ENCODE measurements around the gene CLTC. TPM values are rescaled to one million over a fixed set of nuclear protein-coding genes. Genes with fewer than 3 reads are reported as not detected.

The CLTC gene
- total and polyA plus RNA-seq, 2 of the 8 experiments (the other 6 are each of a cell fraction or from before 2014, with no cell fraction given) = 175 to 283 TPM

GRCh38 chr17:59634632-59635541 lies 15.2 kb downstream of the CLTC start (continued):
- TF ChIP-seq, protein P1, sequence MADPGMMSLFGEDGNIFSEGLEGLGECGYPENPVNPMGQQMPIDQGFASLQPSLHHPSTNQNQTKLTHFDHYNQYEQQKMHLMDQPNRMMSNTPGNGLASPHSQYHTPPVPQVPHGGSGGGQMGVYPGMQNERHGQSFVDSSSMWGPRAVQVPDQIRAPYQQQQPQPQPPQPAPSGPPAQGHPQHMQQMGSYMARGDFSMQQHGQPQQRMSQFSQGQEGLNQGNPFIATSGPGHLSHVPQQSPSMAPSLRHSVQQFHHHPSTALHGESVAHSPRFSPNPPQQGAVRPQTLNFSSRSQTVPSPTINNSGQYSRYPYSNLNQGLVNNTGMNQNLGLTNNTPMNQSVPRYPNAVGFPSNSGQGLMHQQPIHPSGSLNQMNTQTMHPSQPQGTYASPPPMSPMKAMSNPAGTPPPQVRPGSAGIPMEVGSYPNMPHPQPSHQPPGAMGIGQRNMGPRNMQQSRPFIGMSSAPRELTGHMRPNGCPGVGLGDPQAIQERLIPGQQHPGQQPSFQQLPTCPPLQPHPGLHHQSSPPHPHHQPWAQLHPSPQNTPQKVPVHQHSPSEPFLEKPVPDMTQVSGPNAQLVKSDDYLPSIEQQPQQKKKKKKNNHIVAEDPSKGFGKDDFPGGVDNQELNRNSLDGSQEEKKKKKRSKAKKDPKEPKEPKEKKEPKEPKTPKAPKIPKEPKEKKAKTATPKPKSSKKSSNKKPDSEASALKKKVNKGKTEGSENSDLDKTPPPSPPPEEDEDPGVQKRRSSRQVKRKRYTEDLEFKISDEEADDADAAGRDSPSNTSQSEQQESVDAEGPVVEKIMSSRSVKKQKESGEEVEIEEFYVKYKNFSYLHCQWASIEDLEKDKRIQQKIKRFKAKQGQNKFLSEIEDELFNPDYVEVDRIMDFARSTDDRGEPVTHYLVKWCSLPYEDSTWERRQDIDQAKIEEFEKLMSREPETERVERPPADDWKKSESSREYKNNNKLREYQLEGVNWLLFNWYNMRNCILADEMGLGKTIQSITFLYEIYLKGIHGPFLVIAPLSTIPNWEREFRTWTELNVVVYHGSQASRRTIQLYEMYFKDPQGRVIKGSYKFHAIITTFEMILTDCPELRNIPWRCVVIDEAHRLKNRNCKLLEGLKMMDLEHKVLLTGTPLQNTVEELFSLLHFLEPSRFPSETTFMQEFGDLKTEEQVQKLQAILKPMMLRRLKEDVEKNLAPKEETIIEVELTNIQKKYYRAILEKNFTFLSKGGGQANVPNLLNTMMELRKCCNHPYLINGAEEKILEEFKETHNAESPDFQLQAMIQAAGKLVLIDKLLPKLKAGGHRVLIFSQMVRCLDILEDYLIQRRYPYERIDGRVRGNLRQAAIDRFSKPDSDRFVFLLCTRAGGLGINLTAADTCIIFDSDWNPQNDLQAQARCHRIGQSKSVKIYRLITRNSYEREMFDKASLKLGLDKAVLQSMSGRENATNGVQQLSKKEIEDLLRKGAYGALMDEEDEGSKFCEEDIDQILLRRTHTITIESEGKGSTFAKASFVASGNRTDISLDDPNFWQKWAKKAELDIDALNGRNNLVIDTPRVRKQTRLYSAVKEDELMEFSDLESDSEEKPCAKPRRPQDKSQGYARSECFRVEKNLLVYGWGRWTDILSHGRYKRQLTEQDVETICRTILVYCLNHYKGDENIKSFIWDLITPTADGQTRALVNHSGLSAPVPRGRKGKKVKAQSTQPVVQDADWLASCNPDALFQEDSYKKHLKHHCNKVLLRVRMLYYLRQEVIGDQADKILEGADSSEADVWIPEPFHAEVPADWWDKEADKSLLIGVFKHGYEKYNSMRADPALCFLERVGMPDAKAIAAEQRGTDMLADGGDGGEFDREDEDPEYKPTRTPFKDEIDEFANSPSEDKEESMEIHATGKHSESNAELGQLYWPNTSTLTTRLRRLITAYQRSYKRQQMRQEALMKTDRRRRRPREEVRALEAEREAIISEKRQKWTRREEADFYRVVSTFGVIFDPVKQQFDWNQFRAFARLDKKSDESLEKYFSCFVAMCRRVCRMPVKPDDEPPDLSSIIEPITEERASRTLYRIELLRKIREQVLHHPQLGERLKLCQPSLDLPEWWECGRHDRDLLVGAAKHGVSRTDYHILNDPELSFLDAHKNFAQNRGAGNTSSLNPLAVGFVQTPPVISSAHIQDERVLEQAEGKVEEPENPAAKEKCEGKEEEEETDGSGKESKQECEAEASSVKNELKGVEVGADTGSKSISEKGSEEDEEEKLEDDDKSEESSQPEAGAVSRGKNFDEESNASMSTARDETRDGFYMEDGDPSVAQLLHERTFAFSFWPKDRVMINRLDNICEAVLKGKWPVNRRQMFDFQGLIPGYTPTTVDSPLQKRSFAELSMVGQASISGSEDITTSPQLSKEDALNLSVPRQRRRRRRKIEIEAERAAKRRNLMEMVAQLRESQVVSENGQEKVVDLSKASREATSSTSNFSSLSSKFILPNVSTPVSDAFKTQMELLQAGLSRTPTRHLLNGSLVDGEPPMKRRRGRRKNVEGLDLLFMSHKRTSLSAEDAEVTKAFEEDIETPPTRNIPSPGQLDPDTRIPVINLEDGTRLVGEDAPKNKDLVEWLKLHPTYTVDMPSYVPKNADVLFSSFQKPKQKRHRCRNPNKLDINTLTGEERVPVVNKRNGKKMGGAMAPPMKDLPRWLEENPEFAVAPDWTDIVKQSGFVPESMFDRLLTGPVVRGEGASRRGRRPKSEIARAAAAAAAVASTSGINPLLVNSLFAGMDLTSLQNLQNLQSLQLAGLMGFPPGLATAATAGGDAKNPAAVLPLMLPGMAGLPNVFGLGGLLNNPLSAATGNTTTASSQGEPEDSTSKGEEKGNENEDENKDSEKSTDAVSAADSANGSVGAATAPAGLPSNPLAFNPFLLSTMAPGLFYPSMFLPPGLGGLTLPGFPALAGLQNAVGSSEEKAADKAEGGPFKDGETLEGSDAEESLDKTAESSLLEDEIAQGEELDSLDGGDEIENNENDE (IDR thresholded peaks at IDR 0.05; ENCODE audit: insufficient replicate concordance, low read length) = peak; percentile 39
- TF ChIP-seq EZH2 (IDR thresholded peaks at IDR 0.05; ENCODE audit: low read depth, low read length, severe bottlenecking) (no peak), TEAD4 (IDR thresholded peaks at IDR 0.05; ENCODE audit: low read depth, low read length) (peak; percentile 57; the same call in 1 of the 2 replicates)

Data from H1 (cell line).